ENCODE data around the gene MUC5AC. TPM values are rescaled to one million over a fixed set of nuclear protein-coding genes. Genes with fewer than 3 reads are reported as not detected.
"Not testable (repeated sequence)": the region's sequence is repeated elsewhere in the genome, so short reads cannot be mapped to it uniquely, and the experiment has no call there.

The MUC5AC gene
- total RNA-seq, 1 donor from 2014 or later = not detected

DNA sequence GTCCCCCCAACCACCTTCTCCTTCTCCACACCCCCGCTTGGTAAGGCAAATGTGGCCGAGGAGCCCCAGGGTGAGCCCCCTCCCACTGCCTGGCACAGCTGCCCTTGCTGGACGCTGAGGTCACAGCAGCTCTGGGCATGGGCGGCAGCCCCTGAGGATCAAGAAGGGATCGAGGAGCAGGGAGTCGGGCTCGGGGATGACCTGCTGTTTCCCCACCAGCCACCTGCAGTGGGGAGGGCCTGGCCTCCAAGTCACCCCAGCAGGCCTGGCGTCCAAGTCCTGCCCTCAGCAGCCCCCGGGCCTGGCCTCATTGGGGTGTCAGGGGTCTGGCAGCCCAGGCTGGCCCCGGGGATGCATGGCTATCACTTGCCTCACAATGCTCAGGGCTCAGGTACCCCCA lies 23.7 kb downstream of the MUC5AC start:
- TF ChIP-seq, protein P1, sequence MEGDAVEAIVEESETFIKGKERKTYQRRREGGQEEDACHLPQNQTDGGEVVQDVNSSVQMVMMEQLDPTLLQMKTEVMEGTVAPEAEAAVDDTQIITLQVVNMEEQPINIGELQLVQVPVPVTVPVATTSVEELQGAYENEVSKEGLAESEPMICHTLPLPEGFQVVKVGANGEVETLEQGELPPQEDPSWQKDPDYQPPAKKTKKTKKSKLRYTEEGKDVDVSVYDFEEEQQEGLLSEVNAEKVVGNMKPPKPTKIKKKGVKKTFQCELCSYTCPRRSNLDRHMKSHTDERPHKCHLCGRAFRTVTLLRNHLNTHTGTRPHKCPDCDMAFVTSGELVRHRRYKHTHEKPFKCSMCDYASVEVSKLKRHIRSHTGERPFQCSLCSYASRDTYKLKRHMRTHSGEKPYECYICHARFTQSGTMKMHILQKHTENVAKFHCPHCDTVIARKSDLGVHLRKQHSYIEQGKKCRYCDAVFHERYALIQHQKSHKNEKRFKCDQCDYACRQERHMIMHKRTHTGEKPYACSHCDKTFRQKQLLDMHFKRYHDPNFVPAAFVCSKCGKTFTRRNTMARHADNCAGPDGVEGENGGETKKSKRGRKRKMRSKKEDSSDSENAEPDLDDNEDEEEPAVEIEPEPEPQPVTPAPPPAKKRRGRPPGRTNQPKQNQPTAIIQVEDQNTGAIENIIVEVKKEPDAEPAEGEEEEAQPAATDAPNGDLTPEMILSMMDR (IDR thresholded peaks at IDR 0.05; ENCODE audit: unreplicated experiment) = no peak
- Mint-ChIP-seq H3K36me3 (ENCODE audit: low read depth, unreplicated experiment) (no peaks in the 10 kb centered on the region), H3K4me1 (ENCODE audit: unreplicated experiment) (no peaks in the 10 kb centered on the region), H3K4me3 (ENCODE audit: unreplicated experiment) (no peak overlapping the region), H3K27me3 (ENCODE audit: unreplicated experiment) (no peaks in the 10 kb centered on the region), H3K27ac (ENCODE audit: unreplicated experiment) (no peak overlapping the region), H3K9me3 (ENCODE audit: unreplicated experiment) (no peaks in the 10 kb centered on the region)
- DNase-seq (ENCODE audit: low spot score) = no peak

DNA sequence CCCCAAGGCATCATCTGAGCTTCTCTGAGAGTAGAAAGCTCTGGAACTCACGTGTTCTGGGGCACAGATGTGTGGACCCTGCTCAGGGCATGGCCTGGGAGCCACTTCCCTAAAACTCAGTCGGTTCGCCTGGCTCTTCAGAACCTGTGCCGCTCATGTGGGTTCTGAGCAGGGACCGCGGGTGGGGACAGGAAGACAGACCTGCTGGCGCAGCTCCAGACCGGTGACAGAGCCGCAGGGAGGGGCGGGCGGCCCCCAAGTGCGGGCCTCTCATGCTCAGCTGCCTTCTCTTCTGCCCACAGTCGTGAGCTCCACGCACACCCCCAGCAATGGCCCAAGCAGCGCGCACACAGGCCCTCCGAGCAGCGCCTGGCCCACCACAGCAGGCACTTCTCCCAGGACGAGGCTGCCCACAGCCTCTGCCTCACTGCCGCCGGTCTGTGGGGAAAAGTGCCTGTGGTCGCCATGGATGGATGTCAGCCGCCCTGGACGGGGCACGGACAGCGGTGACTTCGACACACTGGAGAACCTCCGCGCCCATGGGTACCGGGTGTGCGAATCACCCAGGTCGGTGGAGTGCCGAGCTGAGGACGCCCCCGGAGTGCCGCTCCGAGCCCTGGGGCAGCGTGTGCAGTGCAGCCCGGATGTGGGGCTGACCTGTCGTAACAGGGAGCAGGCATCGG lies 24.2 kb downstream of the MUC5AC start:
- no peaks in the 10 kb centered on the region for H3K9me3 Mint-ChIP-seq (ENCODE audit: unreplicated experiment)
- H3K27me3 Mint-ChIP-seq (ENCODE audit: unreplicated experiment) = no peaks in the 10 kb centered on the region
- H3K4me1 Mint-ChIP-seq (ENCODE audit: unreplicated experiment) = no peaks in the 10 kb centered on the region
- no peaks in the 10 kb centered on the region for H3K36me3 Mint-ChIP-seq (ENCODE audit: low read depth, unreplicated experiment)
- no peak overlapping the region for H3K4me3 Mint-ChIP-seq (ENCODE audit: unreplicated experiment)
- no peak overlapping the region for H3K27ac Mint-ChIP-seq (ENCODE audit: unreplicated experiment)
- DNase-seq (ENCODE audit: low spot score) = no peak
- TF ChIP-seq, protein P1 (IDR thresholded peaks at IDR 0.05; ENCODE audit: unreplicated experiment) = no peak

DNA sequence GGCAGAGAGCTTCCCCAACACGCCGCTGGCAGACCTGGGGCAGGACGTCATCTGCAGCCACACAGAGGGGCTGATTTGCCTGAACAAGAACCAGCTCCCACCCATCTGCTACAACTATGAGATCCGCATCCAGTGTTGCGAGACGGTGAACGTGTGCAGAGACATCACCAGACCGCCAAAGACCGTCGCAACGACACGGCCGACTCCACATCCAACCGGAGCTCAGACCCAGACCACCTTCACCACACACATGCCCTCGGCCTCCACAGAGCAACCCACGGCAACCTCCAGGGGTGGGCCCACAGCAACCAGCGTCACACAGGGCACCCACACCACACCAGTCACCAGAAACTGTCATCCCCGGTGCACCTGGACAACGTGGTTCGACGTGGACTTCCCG lies 26.4 kb downstream of the MUC5AC start:
- not testable (repeated sequence) for H3K27ac Mint-ChIP-seq (ENCODE audit: unreplicated experiment); H3K9me3 Mint-ChIP-seq (ENCODE audit: unreplicated experiment); H3K4me1 Mint-ChIP-seq (ENCODE audit: unreplicated experiment); H3K27me3 Mint-ChIP-seq (ENCODE audit: unreplicated experiment); H3K4me3 Mint-ChIP-seq (ENCODE audit: unreplicated experiment); H3K36me3 Mint-ChIP-seq (ENCODE audit: low read depth, unreplicated experiment); DNase-seq (ENCODE audit: low spot score)

DNA sequence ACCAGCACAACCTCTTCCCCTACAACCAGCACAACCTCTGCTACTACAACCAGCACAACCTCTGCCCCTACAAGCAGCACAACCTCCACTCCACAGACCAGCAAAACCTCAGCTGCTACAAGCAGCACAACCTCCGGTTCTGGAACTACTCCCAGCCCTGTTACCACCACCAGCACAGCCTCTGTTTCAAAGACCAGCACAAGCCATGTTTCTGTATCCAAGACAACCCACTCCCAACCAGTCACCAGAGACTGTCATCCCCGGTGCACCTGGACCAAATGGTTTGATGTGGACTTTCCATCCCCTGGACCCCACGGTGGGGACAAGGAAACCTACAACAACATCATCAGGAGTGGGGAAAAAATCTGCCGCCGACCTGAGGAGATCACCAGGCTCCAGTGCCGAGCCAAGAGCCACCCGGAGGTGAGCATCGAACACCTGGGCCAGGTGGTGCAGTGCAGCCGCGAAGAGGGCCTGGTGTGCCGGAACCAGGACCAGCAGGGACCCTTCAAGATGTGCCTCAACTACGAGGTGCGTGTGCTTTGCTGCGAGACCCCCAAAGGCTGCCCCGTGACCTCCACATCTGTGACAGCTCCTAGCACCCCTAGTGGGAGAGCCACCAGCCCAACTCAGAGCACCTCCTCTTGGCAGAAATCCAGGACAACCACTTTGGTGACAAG lies 30.8 kb downstream of the MUC5AC start:
- H3K36me3 Mint-ChIP-seq (ENCODE audit: low read depth, unreplicated experiment); H3K4me3 Mint-ChIP-seq (ENCODE audit: unreplicated experiment); H3K4me1 Mint-ChIP-seq (ENCODE audit: unreplicated experiment): not testable (repeated sequence)

DNA sequence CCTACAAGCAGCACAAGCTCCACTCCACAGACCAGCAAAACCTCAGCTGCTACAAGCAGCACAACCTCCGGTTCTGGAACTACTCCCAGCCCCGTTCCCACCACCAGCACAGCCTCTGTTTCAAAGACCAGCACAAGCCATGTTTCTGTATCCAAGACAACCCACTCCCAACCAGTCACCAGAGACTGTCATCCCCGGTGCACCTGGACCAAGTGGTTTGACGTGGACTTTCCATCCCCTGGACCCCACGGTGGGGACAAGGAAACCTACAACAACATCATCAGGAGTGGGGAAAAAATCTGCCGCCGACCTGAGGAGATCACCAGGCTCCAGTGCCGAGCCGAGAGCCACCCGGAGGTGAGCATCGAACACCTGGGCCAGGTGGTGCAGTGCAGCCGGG lies 32.1 kb downstream of the MUC5AC start:
- DNase-seq (ENCODE audit: low spot score); H3K4me3 Mint-ChIP-seq (ENCODE audit: unreplicated experiment); H3K9me3 Mint-ChIP-seq (ENCODE audit: unreplicated experiment); H3K27ac Mint-ChIP-seq (ENCODE audit: unreplicated experiment); H3K36me3 Mint-ChIP-seq (ENCODE audit: low read depth, unreplicated experiment); H3K27me3 Mint-ChIP-seq (ENCODE audit: unreplicated experiment); H3K4me1 Mint-ChIP-seq (ENCODE audit: unreplicated experiment): not testable (repeated sequence)

More for the DNA sequence above, 30.8 kb downstream of the MUC5AC start:
- DNase-seq (ENCODE audit: low spot score); H3K9me3 Mint-ChIP-seq (ENCODE audit: unreplicated experiment); H3K27ac Mint-ChIP-seq (ENCODE audit: unreplicated experiment); H3K27me3 Mint-ChIP-seq (ENCODE audit: unreplicated experiment): not testable (repeated sequence)

DNA sequence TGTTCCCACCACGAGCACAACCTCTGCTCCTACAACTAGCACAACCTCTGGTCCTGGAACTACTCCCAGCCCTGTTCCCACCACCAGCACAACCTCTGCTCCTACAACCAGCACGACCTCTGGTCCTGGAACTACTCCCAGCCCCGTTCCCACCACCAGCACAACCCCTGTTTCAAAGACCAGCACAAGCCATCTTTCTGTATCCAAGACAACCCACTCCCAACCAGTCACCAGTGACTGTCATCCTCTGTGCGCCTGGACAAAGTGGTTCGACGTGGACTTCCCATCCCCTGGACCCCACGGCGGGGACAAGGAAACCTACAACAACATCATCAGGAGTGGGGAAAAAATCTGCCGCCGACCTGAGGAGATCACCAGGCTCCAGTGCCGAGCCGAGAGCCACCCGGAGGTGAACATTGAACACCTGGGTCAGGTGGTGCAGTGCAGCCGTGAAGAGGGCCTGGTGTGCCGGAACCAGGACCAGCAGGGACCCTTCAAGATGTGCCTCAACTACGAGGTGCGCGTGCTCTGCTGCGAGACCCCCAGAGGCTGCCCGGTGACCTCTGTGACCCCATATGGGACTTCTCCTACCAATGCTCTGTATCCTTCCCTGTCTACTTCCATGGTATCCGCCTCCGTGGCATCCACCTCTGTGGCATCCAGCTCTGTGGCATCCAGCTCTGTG lies 34.2 kb downstream of the MUC5AC start:
- not testable (repeated sequence) for H3K27me3 Mint-ChIP-seq (ENCODE audit: unreplicated experiment); DNase-seq (ENCODE audit: low spot score); H3K36me3 Mint-ChIP-seq (ENCODE audit: low read depth, unreplicated experiment); H3K4me1 Mint-ChIP-seq (ENCODE audit: unreplicated experiment); H3K27ac Mint-ChIP-seq (ENCODE audit: unreplicated experiment); H3K9me3 Mint-ChIP-seq (ENCODE audit: unreplicated experiment)
- H3K4me3 Mint-ChIP-seq (ENCODE audit: unreplicated experiment) = peak overlapping the region; percentile 76
